ENCODE results near the gene LDHB. TPM values are rescaled to one million over a fixed set of nuclear protein-coding genes. Genes with fewer than 3 reads are reported as not detected.
"Not testable (repeated sequence)": the region's sequence is repeated elsewhere in the genome, so short reads cannot be mapped to it uniquely, and the experiment has no call there.

The LDHB gene
- total RNA-seq, 1 donor from 2014 or later = 532 TPM

- TF ChIP-seq CTCF (IDR thresholded peaks at IDR 0.05) = no peak
- H3K36me3 Mint-ChIP-seq (ENCODE audit: low read depth) = no peaks in the 10 kb centered on the region
- no peak overlapping the region for H3K27ac Mint-ChIP-seq (ENCODE audit: unreplicated experiment)
- H3K4me3 Mint-ChIP-seq (ENCODE audit: unreplicated experiment) = no peak overlapping the region
- H3K27me3 Mint-ChIP-seq (ENCODE audit: low read depth) = peaks cover 2% of the 10 kb centered on the region
- H3K4me1 Mint-ChIP-seq (ENCODE audit: low read depth) = peaks cover 19% of the 10 kb centered on the region
- no peaks in the 10 kb centered on the region for H3K9me3 Mint-ChIP-seq (ENCODE audit: low read depth)
- no peak for DNase-seq (ENCODE audit: low spot score)
These were observed 17.5 kb upstream of the LDHB start for GRCh38 chr12:21675096-21675495.

GRCh38 chr12:21673830-21674552, 16.3 kb upstream of the LDHB start:
- DNase-seq (ENCODE audit: low spot score) = peak; percentile 81
- H3K27me3 Mint-ChIP-seq (ENCODE audit: low read depth); H3K9me3 Mint-ChIP-seq (ENCODE audit: low read depth); H3K27ac Mint-ChIP-seq (ENCODE audit: unreplicated experiment); H3K36me3 Mint-ChIP-seq (ENCODE audit: low read depth); H3K4me3 Mint-ChIP-seq (ENCODE audit: unreplicated experiment): not testable (repeated sequence)
- peaks cover 19% of the 10 kb centered on the region for H3K4me1 Mint-ChIP-seq (ENCODE audit: low read depth)

- no peak overlapping the region for H3K27ac Mint-ChIP-seq (ENCODE audit: unreplicated experiment)
- no peak for TF ChIP-seq CTCF (IDR thresholded peaks at IDR 0.05)
- no peak overlapping the region for H3K4me3 Mint-ChIP-seq (ENCODE audit: unreplicated experiment)
- DNase-seq (ENCODE audit: low spot score) = no peak
- peaks cover 2% of the 10 kb centered on the region for H3K27me3 Mint-ChIP-seq (ENCODE audit: low read depth)
- H3K4me1 Mint-ChIP-seq (ENCODE audit: low read depth) = peaks cover 9% of the 10 kb centered on the region
- H3K9me3 Mint-ChIP-seq (ENCODE audit: low read depth) = no peaks in the 10 kb centered on the region
- no peaks in the 10 kb centered on the region for H3K36me3 Mint-ChIP-seq (ENCODE audit: low read depth)
These were observed 14.5 kb upstream of the LDHB start for GRCh38 chr12:21672146-21672545.

- Mint-ChIP-seq H3K4me1 (ENCODE audit: low read depth) (peaks cover 22% of the 10 kb centered on the region), H3K4me3 (ENCODE audit: unreplicated experiment) (no peak overlapping the region), H3K9me3 (ENCODE audit: low read depth) (no peaks in the 10 kb centered on the region), H3K27me3 (ENCODE audit: low read depth) (no peaks in the 10 kb centered on the region), H3K27ac (ENCODE audit: unreplicated experiment) (no peak overlapping the region), H3K36me3 (ENCODE audit: low read depth) (no peaks in the 10 kb centered on the region)
- TF ChIP-seq CTCF (IDR thresholded peaks at IDR 0.05) = no peak
- no peak for DNase-seq (ENCODE audit: low spot score)
These were observed 9.1 kb upstream of the LDHB start for GRCh38 chr12:21666722-21667121.

- no peaks in the 10 kb centered on the region for H3K36me3 Mint-ChIP-seq (ENCODE audit: low read depth)
- DNase-seq (ENCODE audit: low spot score) = no peak
- H3K4me3 Mint-ChIP-seq (ENCODE audit: unreplicated experiment) = no peak overlapping the region
- H3K4me1 Mint-ChIP-seq (ENCODE audit: low read depth) = peaks cover 22% of the 10 kb centered on the region
- H3K27me3 Mint-ChIP-seq (ENCODE audit: low read depth) = no peaks in the 10 kb centered on the region
- peak overlapping the region; percentile 64 for H3K27ac Mint-ChIP-seq (ENCODE audit: unreplicated experiment)
- TF ChIP-seq CTCF (IDR thresholded peaks at IDR 0.05) = no peak
- H3K9me3 Mint-ChIP-seq (ENCODE audit: low read depth) = no peaks in the 10 kb centered on the region
These were observed 8.2 kb upstream of the LDHB start for GRCh38 chr12:21665816-21666215.
